GM19238 (cell line): Measurements from ENCODE around the gene LCE1E.

Experiments
- DNase-seq: peaks from one replicate; pipeline ENCODE4 v3.0.0; 2011; ENCODE audit warnings: low spot score; ENCODE audit not compliant: insufficient read length

LCE1E gene

GRCh38 chr1:152777510-152778137, 8.4 kb upstream of the LCE1E start:
- DNase-seq, result no peak

GRCh38 chr1:152783095-152783494, 3.0 kb upstream of the LCE1E start:
- no peak for DNase-seq

- DNase-seq, result no peak
Observed at GRCh38 chr1:152795686-152796085, 9.6 kb downstream of the LCE1E start.

- no peak for DNase-seq
Observed at GRCh38 chr1:152796421-152796820, 10.4 kb downstream of the LCE1E start, which contains the start of gene LCE1D. Gene LCE1D, plus strand, starts transcription at chr1:152796721. Its CDS starts 1,074 bp downstream, at chr1:152797795.

GRCh38 chr1:152801333-152801732, 15.3 kb downstream of the LCE1E start:
- DNase-seq, result no peak

GRCh38 chr1:152806576-152806975, 20.5 kb downstream of the LCE1E start, which contains the start of gene LCE1C:
Gene LCE1C, minus strand, starts transcription at chr1:152806651. Its CDS starts 1,173 bp downstream, at chr1:152805478.
- DNase-seq, result no peak

- no peak for DNase-seq
Observed at GRCh38 chr1:152811050-152811449, 25.0 kb downstream of the LCE1E start.

- no peak for DNase-seq
Observed at GRCh38 chr1:152811671-152812070, 25.6 kb downstream of the LCE1E start, which contains the start of gene LCE1B. Gene LCE1B, plus strand, starts transcription at chr1:152811971. Its CDS starts 476 bp downstream, at chr1:152812447.

- DNase-seq, result no peak
Observed at GRCh38 chr1:152817309-152817708, 31.3 kb downstream of the LCE1E start.

- DNase-seq, result no peak
Observed at GRCh38 chr1:152823294-152823693, 37.2 kb downstream of the LCE1E start.

- DNase-seq, result no peak
Observed at GRCh38 chr1:152824964-152825363, 38.9 kb downstream of the LCE1E start.

- no peak for DNase-seq
Observed at GRCh38 chr1:152827173-152827572, 41.1 kb downstream of the LCE1E start, which contains the start of gene LCE1A. Gene LCE1A, plus strand, starts transcription at chr1:152827473. Its CDS starts 0 bp downstream, at chr1:152827473.

GRCh38 chr1:152836870-152837269, 50.8 kb downstream of the LCE1E start:
- no peak for DNase-seq
